ENCODE data around the gene SP4. TPM values are rescaled to one million over a fixed set of nuclear protein-coding genes. Genes with fewer than 3 reads are reported as not detected.
A peak's percentile ranks its signal among the peaks of the same experiment; 100 is the strongest.

The SP4 gene
- 1 to 10 TPM; 2.2 to 5.2 TPM for total RNA-seq
- long read RNA-seq, partial matches to known transcripts, result 1 of 1 reads
- long read RNA-seq, other reads (novel, unspliced or antisense), result 0 of 1 reads

DNA sequence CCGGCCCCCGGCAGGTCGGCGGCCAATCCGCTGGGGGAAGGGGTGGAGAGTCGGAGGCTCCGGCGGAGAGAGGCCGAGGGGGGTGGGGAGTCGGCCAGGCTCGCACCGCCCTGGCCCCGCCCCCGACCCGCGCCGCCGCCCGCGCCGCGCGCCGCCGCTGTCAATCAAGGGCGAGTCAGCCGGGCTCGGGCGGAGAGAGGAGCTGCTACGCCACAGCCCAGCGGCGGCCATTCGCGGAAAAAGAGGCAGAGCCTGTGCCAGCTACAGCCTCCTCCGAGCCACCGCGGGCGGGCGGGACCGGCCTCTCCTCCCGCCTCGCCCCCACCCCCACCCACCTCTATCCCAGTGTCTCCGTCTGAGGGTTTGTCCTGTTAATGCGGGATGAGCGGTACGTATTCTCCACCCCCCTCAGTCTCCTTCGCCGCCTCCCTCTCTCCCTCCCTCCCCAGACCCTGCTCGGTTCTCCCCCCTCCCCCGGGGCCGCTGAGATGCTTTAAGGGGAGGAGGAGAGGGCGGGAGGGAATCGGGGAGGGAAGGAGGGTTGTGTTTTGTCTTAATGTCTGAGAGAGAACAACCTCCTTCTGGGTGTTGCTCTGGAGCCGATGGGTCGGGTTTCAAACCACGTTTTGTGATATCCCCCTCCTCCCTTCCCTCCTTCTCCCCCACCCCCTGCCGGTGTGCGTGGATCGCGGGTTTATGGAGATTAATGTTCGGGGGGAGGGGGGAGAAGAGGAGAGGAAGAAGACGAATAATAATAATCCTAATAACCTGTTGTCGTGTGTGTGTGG lies at the start of gene SP4:
TSS of gene SP4 (plus strand) at position 213 of the 788 bp plus-strand sequence. CDS start at position 382, 169 bp downstream.
- intact Hi-C loops (cut with DNase I, micrococcal nuclease), result no loop called here
- DNase-seq (peak; percentile 94 to 95), ATAC-seq (peak; percentile 81)

DNA sequence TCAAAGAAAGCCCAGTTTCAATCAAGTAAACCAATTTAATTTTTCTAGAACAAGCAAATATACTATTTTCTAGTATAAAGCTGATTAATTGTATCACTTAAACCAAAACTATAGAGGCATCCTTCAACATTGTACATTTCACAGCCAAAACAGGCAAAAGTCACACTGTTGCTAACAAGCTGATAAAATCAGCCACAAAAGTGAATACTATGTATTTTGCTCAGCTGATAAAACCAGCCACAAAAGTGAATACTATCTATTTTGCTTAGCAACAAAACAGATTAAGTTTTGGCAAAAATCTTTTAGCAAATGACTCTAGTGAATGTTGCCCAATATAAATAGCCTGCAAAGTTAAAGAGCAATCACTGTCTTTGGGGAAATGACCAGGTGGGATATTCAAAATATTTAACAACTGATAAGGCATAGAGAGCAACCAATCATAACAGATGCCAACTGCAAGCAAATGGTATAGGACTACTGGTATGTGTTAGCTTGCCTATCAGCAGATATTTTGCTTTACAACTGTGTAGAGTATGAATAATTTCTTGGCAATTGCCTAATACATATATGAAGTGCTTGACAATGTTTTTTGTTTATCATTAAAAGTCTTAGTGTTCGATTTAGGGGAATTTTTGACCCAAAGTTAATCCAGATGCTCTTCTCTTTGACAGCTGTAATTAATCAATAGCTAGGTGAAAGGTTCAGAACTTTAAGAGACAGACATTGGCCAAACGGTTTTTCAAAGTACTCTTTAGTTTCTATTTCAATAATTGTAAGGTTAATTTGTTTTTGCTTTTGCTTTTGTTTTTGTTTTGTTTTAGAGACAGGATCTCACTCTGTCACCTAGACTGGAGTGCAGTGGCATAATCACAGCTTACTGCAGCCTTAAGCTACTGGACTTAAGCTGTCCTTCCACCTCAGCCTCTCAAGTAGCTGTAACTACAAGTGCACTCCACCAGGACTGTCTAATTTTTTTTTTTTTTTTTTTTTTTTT lies 44.4 kb upstream of the SP4 start:
- ATAC-seq, result no peak
- intact Hi-C loops (cut with DNase I, micrococcal nuclease), result no loop called here
- DNase-seq, result no peak

DNA sequence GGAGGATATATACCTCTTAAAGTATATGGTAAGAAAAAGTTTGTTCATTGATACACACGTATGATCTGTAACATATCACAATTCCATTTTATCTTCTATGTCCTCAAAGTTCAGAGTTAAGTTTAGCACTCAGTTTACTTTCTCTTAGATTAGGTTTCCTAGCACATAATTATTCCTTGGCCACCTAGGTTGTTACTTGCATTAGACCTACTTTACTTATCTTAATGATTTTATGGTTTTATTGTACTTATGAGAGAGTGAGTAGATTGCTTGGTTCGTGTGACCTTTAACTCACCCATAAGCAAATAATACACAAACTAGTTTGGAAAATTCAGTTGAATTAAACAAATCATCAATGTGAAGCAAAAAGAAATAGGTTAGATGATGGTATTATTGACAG lies 33.9 kb upstream of the SP4 start:
- DNase-seq (no peak), ATAC-seq (peak; percentile 95)
- intact Hi-C loops (cut with DNase I, micrococcal nuclease), result no loop called here

DNA sequence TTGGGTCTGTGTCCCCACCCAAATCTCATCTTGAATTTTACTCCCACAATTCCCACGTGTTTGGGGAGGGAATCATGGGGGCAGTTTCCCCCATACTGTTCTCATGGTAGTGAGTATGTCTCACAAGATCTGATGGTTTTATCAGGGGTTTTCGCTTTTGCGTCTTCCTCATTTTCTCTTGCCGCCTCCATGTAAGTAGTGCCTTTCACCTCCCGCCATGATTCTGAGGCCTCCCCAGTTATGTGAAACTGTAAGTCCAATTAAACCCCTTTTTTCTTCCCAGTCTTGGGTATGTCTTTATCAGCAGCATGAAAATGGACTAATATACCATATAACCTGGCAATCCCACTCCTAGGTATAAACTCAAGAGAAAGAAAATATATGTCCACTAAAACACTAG lies 25.9 kb upstream of the SP4 start:
- intact Hi-C loops (cut with DNase I, micrococcal nuclease), result no loop called here
- ATAC-seq, result no peak

DNA sequence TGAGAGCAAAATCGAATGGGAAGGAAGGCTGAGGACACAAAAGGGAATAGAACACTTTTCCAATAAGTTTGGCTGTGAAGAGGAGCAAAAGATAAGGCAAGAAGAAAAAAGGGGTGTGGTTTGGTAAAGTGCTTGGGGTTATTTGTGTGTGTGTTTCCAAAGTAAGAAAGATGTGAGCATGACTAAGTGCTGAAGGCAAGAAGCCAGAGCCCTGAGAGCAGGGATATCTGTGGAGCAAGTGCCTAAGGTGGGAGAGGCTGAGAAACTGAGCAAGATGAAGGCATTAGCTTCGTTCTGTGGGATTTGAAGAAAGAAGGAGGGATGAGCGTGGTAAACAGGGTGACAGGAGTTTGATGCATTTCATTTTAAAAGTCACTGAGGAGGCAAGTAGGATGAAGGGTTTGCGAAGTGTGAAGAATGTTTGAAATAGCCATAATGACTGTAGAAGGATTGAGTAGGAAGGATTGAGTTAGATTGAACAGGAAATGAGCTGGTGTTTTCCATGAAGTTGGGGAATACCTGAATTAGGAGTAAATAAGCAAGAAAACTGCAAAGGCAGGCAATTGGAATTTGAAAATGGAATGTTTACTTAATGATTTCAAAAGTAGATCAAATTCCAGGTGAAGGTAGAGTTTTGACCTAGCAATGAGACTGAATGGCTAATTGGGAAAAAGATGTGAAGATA lies 19.9 kb upstream of the SP4 start:
- intact Hi-C loops (cut with DNase I, micrococcal nuclease), result no loop called here
- DNase-seq, result no peak
- no peak for ATAC-seq

More for the DNA sequence above, 25.9 kb upstream of the SP4 start:
- DNase-seq, result no peak

DNA sequence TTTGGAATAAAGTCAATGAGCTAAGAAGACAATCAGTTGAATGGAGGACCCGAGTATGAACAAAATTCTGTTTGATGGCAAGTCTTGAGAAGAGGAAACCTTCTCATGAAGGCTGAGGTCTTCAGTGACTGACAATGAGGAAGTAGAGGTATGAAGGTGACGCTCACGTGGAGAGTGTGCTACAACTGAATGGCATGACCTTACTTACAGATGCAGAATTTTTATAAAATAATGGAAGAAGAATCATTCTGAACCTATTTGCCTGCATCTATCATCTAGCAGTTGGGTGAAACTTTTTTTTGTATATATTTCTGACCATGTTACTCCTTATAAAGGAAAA lies 19.4 kb upstream of the SP4 start:
- DNase-seq (no peak), ATAC-seq (no peak)
- intact Hi-C loops (cut with DNase I, micrococcal nuclease), result no loop called here

DNA sequence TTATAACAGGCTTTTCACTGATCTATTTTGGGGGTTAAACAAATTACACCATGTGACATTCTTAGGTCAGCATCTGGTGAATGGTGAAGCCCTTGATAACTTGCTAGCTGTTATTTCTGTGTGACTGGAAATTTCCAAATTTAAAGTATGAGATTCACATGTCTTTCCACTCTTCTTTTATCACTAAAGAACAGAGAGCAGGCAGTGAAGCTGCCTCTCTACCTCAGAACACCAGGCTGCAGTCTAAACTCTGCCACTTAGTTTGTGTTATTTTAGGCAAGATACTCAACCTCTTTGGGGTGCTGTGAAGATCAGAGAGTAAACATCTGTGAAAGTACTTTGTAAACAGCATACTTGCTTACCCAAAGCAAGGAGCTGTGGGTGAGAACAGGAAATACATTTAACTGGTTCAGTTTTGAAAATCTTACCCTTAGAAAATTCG lies 15.5 kb upstream of the SP4 start:
- intact Hi-C loops (cut with DNase I, micrococcal nuclease), result no loop called here
- no peak for ATAC-seq
- DNase-seq, result no peak

DNA sequence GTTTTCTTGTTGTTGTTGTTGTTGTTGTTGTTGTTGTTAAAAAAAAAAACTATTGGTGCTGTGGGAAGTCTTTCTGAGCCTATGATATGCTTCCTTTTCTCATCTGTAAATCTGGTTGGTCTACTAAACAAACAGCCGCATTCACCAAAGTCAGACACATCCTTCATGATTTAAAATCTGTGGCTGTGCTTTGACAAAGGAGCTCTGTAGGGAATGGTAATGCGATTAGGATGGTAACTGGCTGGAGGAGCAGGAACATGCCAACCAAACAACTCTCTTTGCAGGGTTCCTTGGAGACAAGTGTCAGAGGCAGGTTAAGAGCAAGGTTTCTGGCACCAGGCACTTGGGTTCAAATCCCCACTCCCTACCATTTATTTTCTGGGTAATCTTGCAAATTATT lies 14.9 kb upstream of the SP4 start:
- ATAC-seq, result no peak
- intact Hi-C loops (cut with DNase I, micrococcal nuclease), result no loop called here
- no peak for DNase-seq

DNA sequence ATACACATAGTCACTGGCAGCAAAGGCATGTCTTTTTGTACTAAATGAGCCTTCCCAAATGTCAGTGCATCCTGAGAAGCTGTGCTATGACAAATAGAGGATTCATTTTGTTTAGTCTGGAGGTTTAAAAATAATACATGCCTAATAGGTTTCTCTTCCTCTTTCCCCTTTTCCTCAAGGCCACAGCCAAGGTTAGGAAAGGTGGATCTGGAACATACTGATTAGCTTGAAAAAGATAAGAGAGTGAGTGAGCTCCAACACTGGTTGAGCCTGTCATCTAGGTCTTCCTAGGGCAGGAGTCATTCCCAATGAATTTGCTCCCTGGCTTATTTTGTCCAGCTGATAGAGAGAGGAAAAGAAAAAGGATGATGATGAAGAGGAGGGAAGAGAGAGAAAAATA lies 14.4 kb upstream of the SP4 start:
- intact Hi-C loops (cut with DNase I, micrococcal nuclease), result no loop called here
- no peak for ATAC-seq

DNA sequence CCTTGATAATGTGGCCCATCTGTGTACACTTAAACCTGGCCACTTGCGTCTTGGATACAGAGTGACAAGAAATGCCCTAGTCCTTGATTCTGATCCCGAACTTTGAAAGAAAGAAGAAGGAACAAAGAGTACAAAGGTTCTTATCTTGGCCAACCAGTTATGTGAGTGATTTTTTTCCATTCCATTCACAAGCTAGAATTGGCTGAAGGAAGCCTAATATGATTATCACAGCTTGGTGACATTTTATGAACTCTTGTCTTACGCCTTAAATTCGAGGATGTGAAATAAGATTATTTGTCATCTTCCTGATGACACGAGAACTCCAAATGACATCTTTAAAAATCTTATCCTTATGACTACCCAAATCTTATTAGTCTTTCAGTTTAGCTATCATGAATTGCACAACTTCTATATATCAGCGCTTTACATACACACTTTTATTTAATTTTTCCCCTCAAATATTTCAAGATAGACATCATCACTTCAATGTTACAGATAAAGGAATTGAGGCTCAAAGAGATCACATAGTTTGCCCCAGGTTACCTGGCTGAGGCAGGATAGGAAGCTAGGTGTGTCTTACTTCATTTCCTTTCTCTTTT lies 13.0 kb upstream of the SP4 start:
- DNase-seq, result no peak
- no peak for ATAC-seq
- intact Hi-C loops (cut with DNase I, micrococcal nuclease), result no loop called here

More for the DNA sequence above, 14.4 kb upstream of the SP4 start:
- no peak for DNase-seq

DNA sequence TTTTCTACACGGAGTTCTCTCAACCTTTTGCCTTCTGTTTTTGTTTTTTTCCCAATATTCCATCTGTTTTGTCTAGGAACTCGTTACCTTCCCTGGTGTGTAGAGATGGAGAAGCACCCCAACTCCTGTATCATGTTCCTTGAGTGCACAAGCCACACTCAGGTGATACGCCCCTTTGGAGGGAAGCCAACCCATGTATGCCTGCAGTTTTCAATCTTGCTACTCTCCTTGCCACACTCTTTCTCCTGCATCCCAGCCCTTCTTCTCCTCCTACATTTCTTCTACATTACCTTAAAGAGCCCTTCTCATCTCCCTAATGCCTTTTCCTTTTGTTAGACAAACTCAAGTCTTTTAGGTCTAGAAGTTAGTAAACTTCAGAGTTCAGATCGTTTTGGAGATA lies 10.2 kb upstream of the SP4 start:
- ATAC-seq, result no peak
- DNase-seq, result no peak
- intact Hi-C loops (cut with DNase I, micrococcal nuclease), result no loop called here

DNA sequence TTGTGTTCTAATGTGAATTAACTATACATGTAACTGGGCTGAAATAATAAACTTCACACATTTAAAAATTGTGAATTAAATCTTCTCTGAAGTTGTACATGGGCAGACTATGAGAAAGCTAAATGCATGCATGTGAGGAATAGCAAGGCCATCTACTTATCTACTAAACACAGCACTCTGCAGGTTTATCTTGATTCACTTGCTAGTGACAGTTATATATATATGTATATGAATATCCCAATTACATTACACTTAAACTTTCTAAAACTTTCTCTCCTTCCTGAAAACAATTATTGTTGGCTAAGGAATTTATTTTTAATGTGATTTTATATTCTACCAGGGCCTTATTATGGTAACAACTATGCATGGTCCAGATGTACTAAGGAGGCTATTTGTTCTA lies 5.1 kb upstream of the SP4 start:
- intact Hi-C loops (cut with DNase I, micrococcal nuclease), result no loop called here
- DNase-seq, result no peak
- no peak for ATAC-seq

DNA sequence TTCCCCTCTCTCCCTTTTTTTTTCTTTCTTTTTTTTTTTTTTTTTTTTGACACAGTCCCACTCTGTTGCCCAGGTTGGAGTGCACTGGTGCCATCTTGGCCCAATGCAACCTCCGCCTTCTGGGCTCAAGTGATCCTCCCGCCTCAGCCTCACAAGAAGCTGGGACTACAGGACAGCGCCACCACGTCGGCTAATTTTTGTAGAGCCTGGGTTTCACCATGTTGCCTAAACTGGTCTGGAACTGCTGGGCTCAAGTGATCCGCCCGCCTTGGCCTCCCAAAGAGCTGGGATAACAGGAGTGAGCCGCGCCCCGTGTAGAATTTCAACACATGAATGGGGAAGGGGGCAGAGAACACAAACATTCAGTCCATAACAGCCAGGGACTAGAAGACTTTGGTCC lies 2.6 kb upstream of the SP4 start:
- DNase-seq (no peak), ATAC-seq (no peak)
- intact Hi-C loops (cut with DNase I, micrococcal nuclease), result no loop called here

DNA sequence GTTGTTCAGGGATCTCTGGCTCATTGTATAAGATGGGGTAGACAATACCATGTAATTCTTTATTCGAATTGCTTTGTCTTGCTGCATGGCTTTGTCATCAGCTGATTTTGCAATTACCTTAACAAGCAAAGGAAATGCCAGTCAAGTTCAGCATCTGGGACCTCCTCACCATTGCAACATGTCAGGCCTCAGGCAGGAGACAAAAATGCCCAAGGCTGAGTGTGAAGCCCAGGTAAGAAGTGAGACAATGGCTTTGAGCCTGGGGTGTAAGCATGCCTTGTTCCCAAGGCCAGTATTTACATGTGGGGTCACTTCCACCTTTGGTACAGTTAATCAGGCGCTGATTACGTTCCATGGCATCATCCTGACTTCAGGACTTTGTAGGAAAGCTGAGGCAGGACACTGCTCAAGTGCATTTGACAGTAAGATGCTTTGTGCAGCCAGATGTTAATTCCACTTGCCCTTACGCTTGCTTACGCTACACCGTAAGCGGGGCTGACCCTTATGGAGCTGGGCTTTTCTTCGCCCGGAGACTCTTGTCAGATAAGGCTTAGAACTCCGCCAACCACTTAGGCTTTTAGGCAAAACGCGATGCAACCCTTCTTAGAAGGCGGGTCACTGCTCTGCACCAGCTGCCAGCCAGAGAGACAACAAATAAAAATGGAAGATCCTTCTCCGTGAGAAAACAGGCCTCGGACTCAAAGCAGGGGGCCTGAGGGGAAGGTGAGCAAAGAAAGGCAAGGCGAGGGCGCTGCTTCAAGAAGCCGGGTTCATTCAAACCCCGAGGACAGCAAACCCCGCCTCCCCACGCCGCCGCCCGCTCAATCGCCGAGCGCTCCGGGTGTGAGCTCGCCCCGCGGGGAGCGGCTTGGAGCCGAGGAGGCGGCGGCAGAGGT lies 1.3 kb upstream of the SP4 start:
- intact Hi-C loops (cut with DNase I, micrococcal nuclease), result no loop called here
- DNase-seq (no peak), ATAC-seq (no peak)

DNA sequence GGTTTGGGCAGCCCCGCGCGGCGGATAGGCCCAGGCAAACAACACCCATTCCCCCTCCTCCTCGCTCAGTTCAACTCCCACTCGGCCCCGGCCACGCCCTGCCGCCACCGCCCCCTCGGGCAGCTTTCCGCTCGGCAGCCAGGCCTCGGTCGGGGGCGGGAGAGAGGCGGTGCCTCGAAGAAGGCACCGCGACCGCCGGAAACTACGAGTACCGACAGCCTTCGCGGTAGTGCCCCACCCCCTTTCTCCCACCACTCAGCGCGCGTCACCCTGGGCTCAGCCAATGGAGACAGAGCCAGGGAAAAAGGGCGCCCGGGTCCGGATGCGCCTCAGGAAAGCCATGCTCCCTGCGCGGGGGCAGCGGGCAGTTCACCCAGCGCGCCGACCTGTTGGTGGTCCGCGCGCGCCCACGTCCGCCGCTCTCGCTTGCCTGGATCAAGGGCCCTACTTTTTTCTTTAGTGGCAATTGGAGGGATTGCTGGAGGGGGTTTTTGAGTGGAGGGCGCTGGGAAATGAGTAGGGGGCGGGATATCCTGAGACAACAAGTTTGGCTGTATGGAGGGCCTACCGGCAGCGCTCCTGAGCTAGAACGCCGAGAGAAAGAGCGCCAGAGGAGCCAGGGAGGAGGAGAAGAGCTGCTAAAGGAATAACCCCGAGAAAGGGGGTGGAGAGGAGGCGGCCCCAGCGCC lies 557 bp upstream of the SP4 start:
- DNase-seq (peak; percentile 99), ATAC-seq (peak; percentile 87)
- intact Hi-C loops (cut with DNase I, micrococcal nuclease), result no loop called here

DNA sequence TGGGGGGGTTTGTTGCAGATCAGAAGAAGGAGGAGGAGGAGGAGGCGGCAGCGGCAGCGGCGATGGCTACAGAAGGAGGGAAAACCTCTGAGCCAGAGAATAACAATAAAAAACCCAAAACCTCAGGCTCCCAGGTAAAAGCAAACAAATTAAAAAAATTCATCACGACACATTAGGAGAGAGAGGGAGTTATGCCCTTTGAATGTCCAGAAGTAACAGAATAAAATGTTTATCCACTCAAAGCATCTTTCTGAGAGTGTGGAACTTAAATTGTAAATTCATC lies 717 bp downstream of the SP4 start:
- intact Hi-C loops (cut with DNase I, micrococcal nuclease), result no loop called here
- ATAC-seq (no peak), DNase-seq (no peak)

DNA sequence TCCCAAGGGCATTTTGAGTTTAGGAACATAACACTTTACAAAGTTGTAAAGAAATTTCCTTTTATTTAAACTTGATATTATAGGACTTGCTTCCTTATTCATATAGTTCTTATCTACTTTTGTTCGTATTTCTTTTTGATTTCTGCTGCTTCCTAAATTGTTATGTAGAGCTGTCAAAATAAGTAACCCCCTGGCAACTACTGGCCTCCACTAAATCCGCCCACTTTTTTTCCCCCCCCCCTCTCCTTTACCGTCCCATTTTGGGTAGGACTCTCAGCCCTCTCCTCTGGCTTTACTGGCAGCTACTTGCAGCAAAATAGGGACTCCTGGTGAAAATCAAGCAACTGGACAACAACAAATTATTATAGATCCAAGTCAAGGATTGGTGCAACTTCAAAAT lies 1.1 kb downstream of the SP4 start:
- DNase-seq, result no peak
- no peak for ATAC-seq
- intact Hi-C loops (cut with DNase I, micrococcal nuclease), result no loop called here
